Sigmoid colon (tissue), 7 donors: ENCODE measurements around the gene TMEM30A. TPM values are rescaled to one million over a fixed set of nuclear protein-coding genes. Genes with fewer than 3 reads are reported as not detected.

Experiments
- DNase-seq: peaks from one replicate; pipeline ENCODE4 v3.0.0-alpha.2; 2019
- H3K27ac ChIP-seq, 4 donors: fragments of 200-600 bp; sonication (generic); one replicate each; pipeline ENCODE4 v1.5.1; 2016 to 2019; ENCODE audit warnings: mild to moderate bottlenecking in 1 of 4
- H3K27me3 ChIP-seq, 3 donors: fragments of 200-600 bp; sonication (generic); one replicate each; pipeline ENCODE4 v1.5.1; 2019; ENCODE audit warnings: mild to moderate bottlenecking in 1 of 3
- H3K36me3 ChIP-seq, 4 donors: fragments of 200-600 bp; sonication (generic); one replicate each; pipeline ENCODE4 v1.5.1; 2016 to 2019
- H3K4me1 ChIP-seq, 4 donors: fragments of 200-600 bp; sonication (generic); one replicate each; pipeline ENCODE4 v1.5.1; 2017 to 2019
- H3K4me3 ChIP-seq, 4 donors: fragments of 200-600 bp; sonication (generic); one replicate each; pipeline ENCODE4 v1.5.1; 2017 to 2019; ENCODE audit warnings: mild to moderate bottlenecking in 2 of 4, moderate library complexity in 1 of 4
- H3K9me3 ChIP-seq, 4 donors: fragments of 200-600 bp in 3 of 4; sonication (generic) in 3 of 4; one replicate each; pipeline versions ENCODE4 v1.5.1 to v1.6.1; 2013 to 2019
- EP300 ChIP-seq, 4 donors: sonication (generic); formaldehyde crosslinking; IDR thresholded peaks; one replicate each; pipeline ENCODE4 v1.6.1; 2017; ENCODE audit warnings: antibody characterized with exemption in 4 of 4
- POLR2A ChIP-seq, 2 donors: fragments of 450-650 bp; IDR thresholded peaks; one replicate each; pipeline ENCODE4 v1.6.1; 2016; ENCODE audit warnings: antibody characterized with exemption in 2 of 2, mild to moderate bottlenecking in 2 of 2, moderate library complexity in 2 of 2
- POLR2AphosphoS5 ChIP-seq, 4 donors: sonication (generic); formaldehyde crosslinking; IDR thresholded peaks; one replicate each; pipeline ENCODE4 v1.6.1; 2017; ENCODE audit warnings: antibody characterized with exemption in 4 of 4
- WGBS, 2 donors: extraction: QIAGEN DNeasy Blood & Tissue Kit; methylation state at CpG; one replicate each; pipeline ENCODE4 v1.1.7; 2013; 5-methylcytosine and 5-hydroxymethylcytosine counted together
- intact Hi-C: fragments of 100-400 bp; cut with DNase I; formaldehyde crosslinking; loops from one replicate; pipeline ENCODE4 v1.15.1; 2023
- polyA plus RNA-seq, 3 donors: library from polyadenylated mRNA; stranded (reverse); fragments of 200-250 nt; gene quantifications; one replicate each; pipeline ENCODE4 v1.2.3, GENCODE V29; 2013
- total RNA-seq, 4 donors: library from RNA; depleted of rRNA; stranded (reverse); fragments of >200 nt; gene quantifications; one replicate each; pipeline ENCODE4 v1.1.0, GENCODE V29; 2016
- TF ChIP-seq, protein P1 (sequence below), 4 experiments: fragments of 450-650 bp in 3 of 4; fragments of 200-600 bp in 1 of 4; IDR thresholded peaks; one replicate each; pipeline ENCODE4 v1.5.1; 2016 to 2019; ENCODE audit warnings: antibody characterized with exemption in 4 of 4, mild to moderate bottlenecking in 3 of 4, moderate library complexity in 2 of 4
- donor health status: healthy with polysubstance abuse.
- donor health status: Bipolar disorder and iron deficiency.
- donor health status: healthy.

The TMEM30A gene
- total and polyA plus RNA-seq, 7 donors, result 10.8 to 95.6 (median 69.5) TPM

DNA sequence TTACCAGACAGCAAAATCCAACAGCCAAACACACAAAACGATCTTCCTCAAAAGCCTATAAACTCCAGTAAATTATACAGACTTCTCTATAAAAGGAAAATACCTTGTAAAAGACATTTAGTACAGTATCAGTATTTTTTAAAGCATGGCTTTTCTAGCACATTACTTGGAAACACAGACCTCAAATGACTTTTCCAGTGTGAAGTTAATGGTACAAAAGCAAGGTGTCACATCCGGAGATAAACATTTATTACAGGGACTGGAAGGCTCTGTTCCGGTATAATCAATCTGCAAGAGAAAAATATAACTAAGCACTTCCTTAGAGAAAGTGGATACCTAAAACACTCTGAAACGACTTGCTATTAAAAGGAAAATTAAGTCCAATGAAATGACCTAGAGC, 17.1 kb downstream of the TMEM30A start:
- no peak overlapping the region for H3K4me3 ChIP-seq
- no peak for DNase-seq
- no peaks in the 10 kb centered on the region for H3K9me3 ChIP-seq
- intact Hi-C loops, result loop anchor here (5.0 kb wide), 1 partner anchor 80 kb away; no protein-coding TSS in a partner anchor
- 14 to 45% methylated on average over 4 of the region's 4 CpGs for WGBS, 2 donors
- H3K4me1 ChIP-seq, result peaks cover 0 to 45% (median 26%) of the 10 kb centered on the region in 4 donors
- peaks cover 0 to 24% (median 2%) of the 10 kb centered on the region in 4 donors for H3K36me3 ChIP-seq
- H3K27ac ChIP-seq, result peak overlapping the region in 3 of 4 donors; percentile 48 to 52 (median 49)
- no peaks in the 10 kb centered on the region for H3K27me3 ChIP-seq
- TF ChIP-seq, protein P1, sequence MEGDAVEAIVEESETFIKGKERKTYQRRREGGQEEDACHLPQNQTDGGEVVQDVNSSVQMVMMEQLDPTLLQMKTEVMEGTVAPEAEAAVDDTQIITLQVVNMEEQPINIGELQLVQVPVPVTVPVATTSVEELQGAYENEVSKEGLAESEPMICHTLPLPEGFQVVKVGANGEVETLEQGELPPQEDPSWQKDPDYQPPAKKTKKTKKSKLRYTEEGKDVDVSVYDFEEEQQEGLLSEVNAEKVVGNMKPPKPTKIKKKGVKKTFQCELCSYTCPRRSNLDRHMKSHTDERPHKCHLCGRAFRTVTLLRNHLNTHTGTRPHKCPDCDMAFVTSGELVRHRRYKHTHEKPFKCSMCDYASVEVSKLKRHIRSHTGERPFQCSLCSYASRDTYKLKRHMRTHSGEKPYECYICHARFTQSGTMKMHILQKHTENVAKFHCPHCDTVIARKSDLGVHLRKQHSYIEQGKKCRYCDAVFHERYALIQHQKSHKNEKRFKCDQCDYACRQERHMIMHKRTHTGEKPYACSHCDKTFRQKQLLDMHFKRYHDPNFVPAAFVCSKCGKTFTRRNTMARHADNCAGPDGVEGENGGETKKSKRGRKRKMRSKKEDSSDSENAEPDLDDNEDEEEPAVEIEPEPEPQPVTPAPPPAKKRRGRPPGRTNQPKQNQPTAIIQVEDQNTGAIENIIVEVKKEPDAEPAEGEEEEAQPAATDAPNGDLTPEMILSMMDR (IDR thresholded peaks at IDR 0.05), result no peak
- TF ChIP-seq POLR2A (IDR thresholded peaks at IDR 0.05) (no peak), EP300 (IDR thresholded peaks at IDR 0.05) (no peak), POLR2AphosphoS5 (IDR thresholded peaks at IDR 0.05) (no peak)

GRCh38 chr6:75266716-75267291, 17.8 kb downstream of the TMEM30A start:
- Histone ChIP-seq H3K27me3 (no peaks in the 10 kb centered on the region), H3K36me3 (peaks cover 0 to 30% (median 2%) of the 10 kb centered on the region in 4 donors), H3K9me3 (no peaks in the 10 kb centered on the region), H3K4me1 (peaks cover 0 to 40% (median 22%) of the 10 kb centered on the region in 4 donors), H3K4me3 (no peak overlapping the region), H3K27ac (peak overlapping the region in 1 of 4 donors; percentile 52)
- WGBS, 2 donors, result 70 to 73% methylated on average over 2 of the region's 2 CpGs
- TF ChIP-seq EP300 (IDR thresholded peaks at IDR 0.05) (no peak), POLR2AphosphoS5 (IDR thresholded peaks at IDR 0.05) (no peak), POLR2A (IDR thresholded peaks at IDR 0.05) (no peak)
- TF ChIP-seq, protein P1 (IDR thresholded peaks at IDR 0.05), result peak; percentile 55 to 82 (median 73)
- intact Hi-C loops, result loop anchor here (1.0 to 5.0 kb wide), 2 partner anchors 80 to 259 kb away; no protein-coding TSS in a partner anchor
- no peak for DNase-seq

- Histone ChIP-seq H3K9me3 (no peaks in the 10 kb centered on the region), H3K4me3 (no peak overlapping the region), H3K4me1 (peaks cover 0 to 28% (median 16%) of the 10 kb centered on the region in 4 donors), H3K27me3 (no peaks in the 10 kb centered on the region), H3K27ac (no peak overlapping the region), H3K36me3 (peaks cover 0 to 62% (median 2%) of the 10 kb centered on the region in 4 donors)
- TF ChIP-seq POLR2A (IDR thresholded peaks at IDR 0.05) (no peak), EP300 (IDR thresholded peaks at IDR 0.05) (no peak), POLR2AphosphoS5 (IDR thresholded peaks at IDR 0.05) (no peak)
- TF ChIP-seq, protein P1 (IDR thresholded peaks at IDR 0.05), result no peak
- DNase-seq, result no peak
- intact Hi-C loops, result no loop called here
Observed at GRCh38 chr6:75263401-75263750, 21.2 kb downstream of the TMEM30A start.

DNA sequence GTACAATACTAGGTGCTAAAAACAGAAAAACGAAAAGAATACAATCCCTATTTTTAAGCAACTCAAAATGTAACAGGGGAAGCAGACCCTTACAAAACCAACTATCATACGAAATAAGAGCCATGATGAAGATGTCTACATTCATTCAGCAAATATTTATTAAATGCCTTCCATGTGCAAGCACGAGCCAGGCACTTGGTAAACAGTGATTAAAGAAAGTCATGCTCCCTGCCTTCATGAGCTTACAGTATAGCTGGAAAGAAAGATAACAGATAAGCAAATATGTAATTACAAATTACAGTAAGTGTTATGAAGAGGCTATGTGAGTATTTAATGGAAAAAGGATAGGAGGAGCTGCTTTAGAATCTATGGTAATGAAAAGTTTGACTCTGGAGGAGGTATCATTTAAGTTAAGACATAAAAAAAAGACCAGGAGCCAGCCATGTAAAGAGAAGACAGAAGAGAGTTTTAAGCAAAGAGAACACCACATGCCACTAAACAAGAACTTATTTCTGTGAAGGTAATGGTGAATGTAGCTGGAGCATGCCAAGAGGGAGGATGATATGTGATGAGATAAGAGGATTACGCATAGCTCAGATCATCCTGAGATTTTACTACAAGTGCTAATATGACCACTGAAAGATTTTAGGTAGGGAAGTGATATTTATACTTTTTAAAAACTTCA, 21.7 kb downstream of the TMEM30A start:
- Histone ChIP-seq H3K27me3 (no peaks in the 10 kb centered on the region), H3K4me3 (no peak overlapping the region), H3K36me3 (peaks cover 0 to 67% (median 3%) of the 10 kb centered on the region in 4 donors), H3K27ac (no peak overlapping the region), H3K4me1 (peaks cover 0 to 23% (median 11%) of the 10 kb centered on the region in 4 donors), H3K9me3 (no peaks in the 10 kb centered on the region)
- TF ChIP-seq EP300 (IDR thresholded peaks at IDR 0.05), result no peak
- no peak for TF ChIP-seq POLR2AphosphoS5 (IDR thresholded peaks at IDR 0.05)
- 88 to 90% methylated on average over 4 of the region's 4 CpGs for WGBS, 2 donors
- intact Hi-C loops, result no loop called here
- DNase-seq, result no peak

- Histone ChIP-seq H3K9me3 (no peaks in the 10 kb centered on the region), H3K4me3 (no peak overlapping the region), H3K4me1 (peaks cover 0 to 7% (median under 1%) of the 10 kb centered on the region in 4 donors), H3K36me3 (peaks cover 0 to 74% (median 4%) of the 10 kb centered on the region in 4 donors), H3K27ac (no peak overlapping the region), H3K27me3 (no peaks in the 10 kb centered on the region)
- intact Hi-C loops, result no loop called here
- DNase-seq, result no peak
- TF ChIP-seq EP300 (IDR thresholded peaks at IDR 0.05), result no peak
- TF ChIP-seq POLR2AphosphoS5 (IDR thresholded peaks at IDR 0.05), result no peak
- TF ChIP-seq, protein P1 (IDR thresholded peaks at IDR 0.05), result no peak
- WGBS, 2 donors, result 98% methylated on average over 1 of the region's 1 CpG
Observed at GRCh38 chr6:75261299-75261698, 23.3 kb downstream of the TMEM30A start.
